ENCODE data around the gene TYR.
"Not testable (repeated sequence)": the region's sequence is repeated elsewhere in the genome, so short reads cannot be mapped to it uniquely, and the experiment has no call there.

- TF ChIP-seq CTCF, POLR2A, EP300 (IDR thresholded peaks at IDR 0.05): not testable (repeated sequence)
Observed at GRCh38 chr11:89310607-89311006, 132.9 kb downstream of the TYR start.
